AG04449 (cell line): ENCODE data around the gene UNC5B.

Source experiments
- CTCF ChIA-PET: fragments of 350-600 bp; formaldehyde crosslinking; extraction: SDS; loops from one replicate; lab custom pipeline; 2021; ENCODE audit warnings: antibody characterized with exemption; lab: Yijun Ruan, JAX
- POLR2A ChIA-PET: fragments of 400-600, 350-600 bp; formaldehyde crosslinking; extraction: SDS; loops from one replicate; lab custom pipeline; 2020; ENCODE audit warnings: antibody characterized with exemption, inconsistent platforms; lab: Yijun Ruan, JAX
- DNase-seq: peaks from one replicate; pipeline ENCODE4 v3.0.0-alpha.2; 2010; ENCODE audit warnings: low read depth, low spot score
- H3K4me3 ChIP-seq: 2 replicates; pipeline ENCODE4 v1.5.1; 2011; ENCODE audit warnings: low read depth, mild to moderate bottlenecking, control low read depth, low read length
- TF ChIP-seq, protein P1 (sequence below): IDR thresholded peaks from one replicate; pipeline ENCODE4 v1.5.1; 2011; ENCODE audit warnings: mild to moderate bottlenecking, moderate library complexity, low read length, control low read depth, inconsistent platforms; ENCODE audit not compliant: insufficient read depth; ENCODE audit errors: missing control alignments

The UNC5B gene

GRCh38 chr10:71302874-71303568, 90.7 kb downstream of the UNC5B start:
- TF ChIP-seq, protein P1, sequence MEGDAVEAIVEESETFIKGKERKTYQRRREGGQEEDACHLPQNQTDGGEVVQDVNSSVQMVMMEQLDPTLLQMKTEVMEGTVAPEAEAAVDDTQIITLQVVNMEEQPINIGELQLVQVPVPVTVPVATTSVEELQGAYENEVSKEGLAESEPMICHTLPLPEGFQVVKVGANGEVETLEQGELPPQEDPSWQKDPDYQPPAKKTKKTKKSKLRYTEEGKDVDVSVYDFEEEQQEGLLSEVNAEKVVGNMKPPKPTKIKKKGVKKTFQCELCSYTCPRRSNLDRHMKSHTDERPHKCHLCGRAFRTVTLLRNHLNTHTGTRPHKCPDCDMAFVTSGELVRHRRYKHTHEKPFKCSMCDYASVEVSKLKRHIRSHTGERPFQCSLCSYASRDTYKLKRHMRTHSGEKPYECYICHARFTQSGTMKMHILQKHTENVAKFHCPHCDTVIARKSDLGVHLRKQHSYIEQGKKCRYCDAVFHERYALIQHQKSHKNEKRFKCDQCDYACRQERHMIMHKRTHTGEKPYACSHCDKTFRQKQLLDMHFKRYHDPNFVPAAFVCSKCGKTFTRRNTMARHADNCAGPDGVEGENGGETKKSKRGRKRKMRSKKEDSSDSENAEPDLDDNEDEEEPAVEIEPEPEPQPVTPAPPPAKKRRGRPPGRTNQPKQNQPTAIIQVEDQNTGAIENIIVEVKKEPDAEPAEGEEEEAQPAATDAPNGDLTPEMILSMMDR: peak; percentile 30
- DNase-seq: peak; percentile 17
- H3K4me3 ChIP-seq: no peak overlapping the region
- ChIA-PET POLR2A (no interaction called here), CTCF (interaction anchor here (0.7 to 4.5 kb wide), 16 partner anchors 10 to 408 kb away, joined by 3 to 30 read pairs (median 4); partner anchors contain the start of gene SLC29A3)

DNA sequence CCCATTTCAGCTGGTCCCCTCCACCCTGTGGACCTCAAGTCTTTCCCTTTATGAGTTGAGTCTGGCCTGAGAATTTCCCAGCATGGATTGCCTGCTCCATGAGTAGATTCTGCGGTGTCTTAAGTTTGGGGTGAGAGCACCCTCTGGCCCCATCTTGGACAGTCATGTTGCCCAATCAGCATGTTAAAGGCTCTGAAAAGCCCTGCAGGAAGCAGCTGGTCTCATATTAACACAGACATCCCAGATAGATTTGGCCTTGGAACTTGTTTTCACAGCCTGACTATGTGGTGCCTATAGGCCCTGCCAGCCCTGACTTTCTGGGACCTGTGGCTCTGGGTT, 91.2 kb downstream of the UNC5B start:
- no peak for DNase-seq
- TF ChIP-seq, protein P1: no peak
- H3K4me3 ChIP-seq: no peak overlapping the region
- CTCF ChIA-PET: interaction anchor here (0.6 to 4.5 kb wide), 15 partner anchors 10 to 408 kb away, joined by 3 to 30 read pairs (median 4); no protein-coding TSS in a partner anchor
- POLR2A ChIA-PET: no interaction called here

GRCh38 chr10:71304914-71305313, 92.5 kb downstream of the UNC5B start:
- TF ChIP-seq, protein P1: no peak
- POLR2A ChIA-PET: no interaction called here
- no peak overlapping the region for H3K4me3 ChIP-seq
- no peak for DNase-seq
- CTCF ChIA-PET: interaction anchor here (0.6 to 4.5 kb wide), 8 partner anchors 8 to 402 kb away, joined by 3 to 30 read pairs (median 4); no protein-coding TSS in a partner anchor

GRCh38 chr10:71306979-71307378, 94.6 kb downstream of the UNC5B start:
- H3K4me3 ChIP-seq: no peak overlapping the region
- ChIA-PET CTCF (interaction anchor here (0.9 to 2.6 kb wide), 5 partner anchors 8 to 402 kb away, joined by 3 to 14 read pairs (median 4); no protein-coding TSS in a partner anchor), POLR2A (no interaction called here)
- TF ChIP-seq, protein P1: no peak
- no peak for DNase-seq

DNA sequence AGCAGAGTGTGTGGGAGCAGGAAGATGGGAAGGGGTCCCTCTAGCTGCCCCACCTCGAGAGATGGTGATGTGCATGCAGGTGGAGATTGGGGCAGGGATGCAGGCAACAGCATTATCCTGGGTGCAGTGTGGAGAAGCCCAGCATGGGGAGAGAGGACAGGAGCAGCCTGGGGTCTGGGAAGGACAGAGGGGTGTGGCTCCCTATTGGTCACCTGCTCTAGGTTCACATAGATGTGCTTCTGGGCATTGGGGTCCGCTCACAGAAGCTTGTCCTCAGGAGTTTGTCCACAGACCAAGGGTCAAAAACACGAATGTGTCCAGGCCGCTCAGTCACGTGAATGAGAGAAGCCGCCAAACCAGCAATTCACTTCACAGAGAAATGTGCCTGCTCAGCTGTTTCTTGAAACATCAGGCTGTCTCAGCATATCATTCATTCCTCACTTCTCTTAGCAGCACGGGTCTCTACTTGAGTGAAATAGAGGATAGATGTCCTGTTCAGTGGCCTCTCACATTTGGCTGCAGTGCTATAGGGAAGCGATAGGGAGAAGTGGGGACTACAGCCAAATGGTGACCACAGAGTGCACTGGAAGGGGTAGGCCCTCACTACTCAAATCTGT, 95.2 kb downstream of the UNC5B start:
- no peak overlapping the region for H3K4me3 ChIP-seq
- TF ChIP-seq, protein P1: no peak
- POLR2A ChIA-PET: no interaction called here
- CTCF ChIA-PET: interaction anchor here (0.8 to 2.6 kb wide), 7 partner anchors 8 to 401 kb away, joined by 3 to 14 read pairs (median 4); no protein-coding TSS in a partner anchor
- DNase-seq: no peak

GRCh38 chr10:71308244-71308643, 95.9 kb downstream of the UNC5B start:
- H3K4me3 ChIP-seq: no peak overlapping the region
- DNase-seq: no peak
- ChIA-PET CTCF (interaction anchor here (0.8 to 2.6 kb wide), 5 partner anchors 9 to 300 kb away, joined by 3 to 14 read pairs (median 3); partner anchors contain the start of gene SLC29A3), POLR2A (no interaction called here)
- TF ChIP-seq, protein P1: no peak
